HL-60 (cell line): ENCODE data around the gene KLK2.

ENCODE experiments used
- DNase-seq, 2 experiments: peaks; one replicate each; pipeline ENCODE4 v3.0.0-alpha.2; 2010 to 2020; ENCODE audit warnings: low read depth in 1 of 2, low spot score in 1 of 2
- H3K27ac ChIP-seq: fragments of 250-450 bp; sonication (Bioruptor Pico); replicated peaks from 2 replicates; pipeline ENCODE4 v1.5.1; 2020; ENCODE audit warnings: mild to moderate bottlenecking, moderate library complexity
- H3K27me3 ChIP-seq: fragments of 250-450 bp; sonication (Bioruptor Pico); 2 replicates; pipeline ENCODE4 v1.5.1; 2021; ENCODE audit warnings: mild to moderate bottlenecking, moderate library complexity; ENCODE audit not compliant: insufficient read depth, poor library complexity, severe bottlenecking
- H3K4me3 ChIP-seq: replicated peaks from 2 replicates; pipeline ENCODE4 v1.5.1; 2011; ENCODE audit warnings: mild to moderate bottlenecking, control low read depth, low read length; ENCODE audit not compliant: insufficient read depth
- GABPA ChIP-seq: IDR thresholded peaks from 2 replicates; pipeline ENCODE4 v1.6.1; 2012; ENCODE audit warnings: low read depth
- POLR2AphosphoS5 ChIP-seq: IDR thresholded peaks from 2 replicates; pipeline ENCODE4 v1.6.1; 2012; ENCODE audit warnings: low read depth
- SPI1 ChIP-seq: IDR thresholded peaks from 2 replicates; pipeline ENCODE4 v1.6.1; 2012; ENCODE audit warnings: low read depth, mild to moderate bottlenecking, borderline replicate concordance
- TF ChIP-seq, protein P1 (sequence below): IDR thresholded peaks from one replicate; pipeline ENCODE4 v1.5.1; 2011; ENCODE audit warnings: low read length, control low read depth, inconsistent platforms; ENCODE audit not compliant: insufficient read depth
- TF ChIP-seq, protein P2 (sequence below): IDR thresholded peaks from 2 replicates; pipeline ENCODE4 v1.6.1; 2012; ENCODE audit warnings: low read depth; ENCODE audit not compliant: insufficient replicate concordance

KLK2 gene

DNA sequence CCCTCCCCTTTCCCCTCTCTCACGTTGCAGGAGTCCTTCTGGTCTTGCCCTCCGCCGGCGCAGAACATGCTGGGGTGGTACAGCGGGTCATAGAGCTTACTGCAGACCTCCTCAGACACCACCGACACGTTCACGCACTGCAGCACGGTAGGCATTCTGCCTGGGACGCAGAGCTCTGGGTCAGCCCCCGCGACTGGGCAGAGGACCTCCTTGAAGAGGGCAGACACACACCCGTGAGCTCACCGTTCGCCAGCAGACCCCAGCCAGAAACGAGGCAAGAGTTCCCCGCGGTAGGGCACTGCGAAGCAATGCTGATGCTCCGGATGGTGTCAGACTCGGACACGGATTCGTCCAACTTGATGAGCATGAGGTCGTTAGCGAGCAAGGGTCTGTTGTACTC, 35.1 kb downstream of the KLK2 start:
- H3K27me3 ChIP-seq = peaks cover 36% of the 10 kb centered on the region
- TF ChIP-seq POLR2AphosphoS5 = no peak
- no peak for TF ChIP-seq GABPA
- DNase-seq = no peak
- H3K27ac ChIP-seq = no peak overlapping the region
- no peak overlapping the region for H3K4me3 ChIP-seq

DNA sequence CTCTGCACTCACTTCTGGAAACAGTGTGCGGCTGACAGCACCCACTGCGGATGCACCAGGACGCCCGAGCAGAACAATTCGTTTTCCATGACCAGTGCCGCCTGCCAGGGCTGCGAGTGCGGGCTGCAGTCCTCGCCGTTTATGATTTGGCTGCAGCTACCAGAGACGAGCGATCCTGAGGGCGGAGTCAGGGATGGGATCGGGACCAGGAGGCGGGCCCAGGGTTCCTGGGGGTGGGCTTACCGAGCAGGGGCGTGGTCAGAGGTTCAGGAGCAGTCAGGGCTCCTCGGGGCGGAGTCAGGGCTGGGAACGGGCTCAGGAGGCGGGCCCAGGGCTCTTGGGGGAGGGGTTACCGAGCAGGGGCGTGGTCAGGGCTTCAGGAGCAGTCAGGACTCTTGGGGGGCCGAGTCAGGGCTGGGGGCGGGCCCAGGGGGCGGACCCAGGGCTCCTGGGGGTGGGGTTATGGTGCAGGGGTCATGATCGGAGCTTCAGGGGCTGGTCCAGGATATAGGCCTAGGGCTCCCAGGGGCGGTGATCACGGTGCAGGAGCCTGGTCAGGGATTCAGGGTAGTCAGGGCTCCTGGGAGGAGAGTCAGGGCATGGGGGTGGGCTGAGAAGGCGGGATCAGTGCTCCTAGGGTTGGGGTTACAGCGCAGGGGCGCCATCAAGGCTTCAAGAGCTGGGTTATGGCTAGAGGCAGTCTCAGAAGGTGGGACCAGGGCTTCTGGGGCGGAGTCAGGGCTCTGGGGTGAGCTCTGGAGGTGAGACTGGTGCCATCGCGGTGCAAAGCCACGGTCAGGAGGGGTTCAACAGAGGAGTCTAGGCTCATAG, 36.2 kb downstream of the KLK2 start:
- TF ChIP-seq SPI1 = no peak
- TF ChIP-seq, protein P1, sequence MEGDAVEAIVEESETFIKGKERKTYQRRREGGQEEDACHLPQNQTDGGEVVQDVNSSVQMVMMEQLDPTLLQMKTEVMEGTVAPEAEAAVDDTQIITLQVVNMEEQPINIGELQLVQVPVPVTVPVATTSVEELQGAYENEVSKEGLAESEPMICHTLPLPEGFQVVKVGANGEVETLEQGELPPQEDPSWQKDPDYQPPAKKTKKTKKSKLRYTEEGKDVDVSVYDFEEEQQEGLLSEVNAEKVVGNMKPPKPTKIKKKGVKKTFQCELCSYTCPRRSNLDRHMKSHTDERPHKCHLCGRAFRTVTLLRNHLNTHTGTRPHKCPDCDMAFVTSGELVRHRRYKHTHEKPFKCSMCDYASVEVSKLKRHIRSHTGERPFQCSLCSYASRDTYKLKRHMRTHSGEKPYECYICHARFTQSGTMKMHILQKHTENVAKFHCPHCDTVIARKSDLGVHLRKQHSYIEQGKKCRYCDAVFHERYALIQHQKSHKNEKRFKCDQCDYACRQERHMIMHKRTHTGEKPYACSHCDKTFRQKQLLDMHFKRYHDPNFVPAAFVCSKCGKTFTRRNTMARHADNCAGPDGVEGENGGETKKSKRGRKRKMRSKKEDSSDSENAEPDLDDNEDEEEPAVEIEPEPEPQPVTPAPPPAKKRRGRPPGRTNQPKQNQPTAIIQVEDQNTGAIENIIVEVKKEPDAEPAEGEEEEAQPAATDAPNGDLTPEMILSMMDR = no peak
- no peak for TF ChIP-seq POLR2AphosphoS5
- no peak for TF ChIP-seq GABPA
- TF ChIP-seq, protein P2, sequence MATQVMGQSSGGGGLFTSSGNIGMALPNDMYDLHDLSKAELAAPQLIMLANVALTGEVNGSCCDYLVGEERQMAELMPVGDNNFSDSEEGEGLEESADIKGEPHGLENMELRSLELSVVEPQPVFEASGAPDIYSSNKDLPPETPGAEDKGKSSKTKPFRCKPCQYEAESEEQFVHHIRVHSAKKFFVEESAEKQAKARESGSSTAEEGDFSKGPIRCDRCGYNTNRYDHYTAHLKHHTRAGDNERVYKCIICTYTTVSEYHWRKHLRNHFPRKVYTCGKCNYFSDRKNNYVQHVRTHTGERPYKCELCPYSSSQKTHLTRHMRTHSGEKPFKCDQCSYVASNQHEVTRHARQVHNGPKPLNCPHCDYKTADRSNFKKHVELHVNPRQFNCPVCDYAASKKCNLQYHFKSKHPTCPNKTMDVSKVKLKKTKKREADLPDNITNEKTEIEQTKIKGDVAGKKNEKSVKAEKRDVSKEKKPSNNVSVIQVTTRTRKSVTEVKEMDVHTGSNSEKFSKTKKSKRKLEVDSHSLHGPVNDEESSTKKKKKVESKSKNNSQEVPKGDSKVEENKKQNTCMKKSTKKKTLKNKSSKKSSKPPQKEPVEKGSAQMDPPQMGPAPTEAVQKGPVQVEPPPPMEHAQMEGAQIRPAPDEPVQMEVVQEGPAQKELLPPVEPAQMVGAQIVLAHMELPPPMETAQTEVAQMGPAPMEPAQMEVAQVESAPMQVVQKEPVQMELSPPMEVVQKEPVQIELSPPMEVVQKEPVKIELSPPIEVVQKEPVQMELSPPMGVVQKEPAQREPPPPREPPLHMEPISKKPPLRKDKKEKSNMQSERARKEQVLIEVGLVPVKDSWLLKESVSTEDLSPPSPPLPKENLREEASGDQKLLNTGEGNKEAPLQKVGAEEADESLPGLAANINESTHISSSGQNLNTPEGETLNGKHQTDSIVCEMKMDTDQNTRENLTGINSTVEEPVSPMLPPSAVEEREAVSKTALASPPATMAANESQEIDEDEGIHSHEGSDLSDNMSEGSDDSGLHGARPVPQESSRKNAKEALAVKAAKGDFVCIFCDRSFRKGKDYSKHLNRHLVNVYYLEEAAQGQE = no peak
- H3K27me3 ChIP-seq = peaks cover 36% of the 10 kb centered on the region
- DNase-seq = no peak
- H3K27ac ChIP-seq = no peak overlapping the region
- H3K4me3 ChIP-seq = no peak overlapping the region

DNA sequence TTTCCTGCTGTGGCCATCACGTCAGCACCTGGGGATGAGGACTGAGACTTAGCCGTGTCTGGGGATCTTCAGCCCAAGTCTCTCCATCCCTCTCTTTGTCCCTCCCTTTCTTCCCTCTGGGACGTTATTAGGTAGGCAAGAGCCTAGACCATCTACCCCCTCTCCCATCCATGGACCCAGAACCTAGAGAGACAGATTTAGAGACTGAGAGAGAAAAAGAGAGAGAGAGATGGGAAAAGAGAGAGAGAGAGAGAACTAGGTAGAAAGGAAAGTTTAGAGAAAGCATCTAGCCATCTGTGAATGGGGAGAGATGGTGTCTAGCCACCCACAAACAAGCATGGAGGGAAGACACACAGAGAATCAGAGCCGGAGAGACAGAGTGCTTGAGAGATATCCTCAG, 37.5 kb downstream of the KLK2 start:
- Histone ChIP-seq H3K27me3 (peaks cover 38% of the 10 kb centered on the region), H3K4me3 (no peak overlapping the region), H3K27ac (no peak overlapping the region)
- DNase-seq = no peak
- TF ChIP-seq SPI1 = no peak
- TF ChIP-seq GABPA = no peak
- TF ChIP-seq, protein P2 = no peak
- TF ChIP-seq, protein P1 = no peak
- no peak for TF ChIP-seq POLR2AphosphoS5

DNA sequence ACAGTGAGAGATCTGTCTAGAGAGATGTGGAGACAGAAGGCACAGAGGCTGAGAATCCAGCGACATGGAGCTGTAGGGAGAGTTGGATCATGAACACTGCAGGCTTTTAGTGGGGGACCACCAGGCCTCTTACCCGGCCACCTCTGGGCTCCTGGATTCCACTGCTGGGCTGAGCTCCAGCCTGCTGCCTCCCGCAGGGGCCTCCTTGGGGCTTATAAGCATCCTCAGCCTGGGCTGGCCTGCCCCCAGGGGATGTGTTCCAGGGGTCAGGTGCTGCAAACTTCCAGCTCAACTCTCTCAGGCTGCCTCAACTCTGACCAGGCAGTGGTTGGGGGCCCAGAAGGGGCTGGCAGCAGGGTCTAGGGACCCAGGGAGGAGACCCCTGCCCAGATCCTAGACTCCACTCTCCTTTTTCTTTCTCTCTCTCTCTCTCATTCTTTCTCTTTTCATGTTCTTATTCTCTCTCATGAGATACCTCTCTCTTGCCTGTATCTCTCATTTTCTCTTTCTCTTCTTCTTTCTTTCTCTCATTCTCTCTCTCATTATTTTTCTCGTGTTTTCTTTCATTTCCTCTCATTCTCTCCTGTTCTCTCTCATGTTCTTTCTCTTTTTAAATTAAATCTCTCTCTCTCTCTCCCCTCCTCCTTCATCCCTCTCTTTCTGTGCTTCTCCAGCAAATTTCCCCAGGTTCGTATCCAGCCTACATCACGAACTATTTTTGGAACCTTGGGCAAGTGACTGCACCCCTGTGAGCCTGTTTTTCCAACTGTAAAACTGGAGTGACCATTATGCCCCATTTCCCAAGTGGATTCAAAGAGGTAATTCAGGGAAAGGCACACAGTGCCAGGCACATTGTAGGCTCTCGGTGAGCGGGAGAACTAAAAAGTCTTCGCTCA, 38.2 kb downstream of the KLK2 start, which contains the start of gene KLK4:
Gene KLK4, minus strand, starts transcription at position 190 of the 896 bp plus-strand sequence. CDS start 657 bp downstream, outside the sequence.
- Histone ChIP-seq H3K4me3 (no peak within 1 kb of the TSS), H3K27ac (no peak within 1 kb of the TSS), H3K27me3 (peaks cover 38% of the 10 kb centered on the region)
- no peak for TF ChIP-seq SPI1
- TF ChIP-seq, protein P2 = no peak
- TF ChIP-seq, protein P1 = no peak
- TF ChIP-seq POLR2AphosphoS5 = no peak
- TF ChIP-seq GABPA = no peak
- DNase-seq = no peak
